ENCODE results near the gene RASL11A.
"Not testable (repeated sequence)": the region's sequence is repeated elsewhere in the genome, so short reads cannot be mapped to it uniquely, and the experiment has no call there.

Gene RASL11A

DNA sequence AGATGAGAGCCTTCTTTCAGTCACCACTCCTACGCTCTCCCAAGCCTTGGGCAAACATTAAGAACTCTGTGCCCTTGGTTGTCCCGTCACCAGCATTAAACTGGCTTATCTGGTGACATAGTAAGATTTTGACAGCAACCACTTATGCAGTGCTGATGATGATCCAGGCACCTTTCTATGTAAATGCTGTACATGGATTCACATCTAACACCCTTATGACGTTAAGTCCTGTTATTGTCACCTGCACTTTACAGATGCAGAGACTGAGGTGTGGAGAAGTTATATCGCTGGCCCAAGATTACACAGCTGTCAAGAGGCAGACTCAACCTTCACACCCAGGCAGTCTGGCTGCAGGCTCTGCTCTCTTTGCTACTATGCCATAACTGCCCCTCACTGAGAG, 25.0 kb downstream of the RASL11A start:
- no peak overlapping the region for H3K9ac ChIP-seq (ENCODE audit: low read depth in 1 of 2, low read length in 2 of 2)
- no peaks in the 10 kb centered on the region for H3K9me3 ChIP-seq (ENCODE audit: control insufficient read depth in 1 of 2, low read length in 2 of 2)
- H3K27me3 ChIP-seq (ENCODE audit: control insufficient read depth in 1 of 2, insufficient read depth in 2 of 2, low read length in 2 of 2) = no peaks in the 10 kb centered on the region
- no peak overlapping the region for H3K27ac ChIP-seq (ENCODE audit: low read depth, low read length)
- no peak overlapping the region for H3K4me3 ChIP-seq (ENCODE audit: low read depth in 1 of 2, low read length in 2 of 2)
- H3K4me1 ChIP-seq (ENCODE audit: control insufficient read depth in 1 of 2, insufficient read depth in 2 of 2, low read length in 2 of 2) = peaks cover 0 to 7% of the 10 kb centered on the region in 2 donors
- H3K36me3 ChIP-seq (ENCODE audit: control insufficient read depth in 1 of 2, insufficient read depth in 2 of 2, low read length in 2 of 2) = no peaks in the 10 kb centered on the region

DNA sequence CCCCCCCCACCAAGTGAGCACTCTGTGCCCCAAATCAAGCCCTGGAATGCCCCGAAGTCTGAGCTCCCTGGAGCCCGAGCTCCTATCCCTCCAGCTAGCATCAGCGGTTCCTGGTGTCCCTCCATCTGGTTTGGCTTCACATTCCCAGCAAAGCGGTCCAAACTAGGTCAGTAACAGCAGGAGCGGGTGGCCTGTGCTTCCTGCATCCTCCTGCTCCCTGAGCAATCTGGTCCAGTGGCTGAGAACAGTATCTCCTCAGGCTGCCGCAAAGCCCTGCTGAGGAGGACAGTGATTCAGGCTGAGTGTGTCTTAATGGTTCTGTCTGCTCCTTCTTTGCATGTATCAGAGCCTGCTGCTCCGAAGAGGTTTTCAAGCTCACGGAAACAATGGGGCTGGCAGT, 25.9 kb downstream of the RASL11A start:
- no peak overlapping the region for H3K4me3 ChIP-seq (ENCODE audit: low read depth in 1 of 2, low read length in 2 of 2)
- no peaks in the 10 kb centered on the region for H3K27me3 ChIP-seq (ENCODE audit: control insufficient read depth in 1 of 2, insufficient read depth in 2 of 2, low read length in 2 of 2)
- no peaks in the 10 kb centered on the region for H3K9me3 ChIP-seq (ENCODE audit: control insufficient read depth in 1 of 2, low read length in 2 of 2)
- H3K36me3 ChIP-seq (ENCODE audit: control insufficient read depth in 1 of 2, insufficient read depth in 2 of 2, low read length in 2 of 2) = no peaks in the 10 kb centered on the region
- H3K27ac ChIP-seq (ENCODE audit: low read depth, low read length) = no peak overlapping the region
- no peak overlapping the region for H3K9ac ChIP-seq (ENCODE audit: low read depth in 1 of 2, low read length in 2 of 2)
- peaks cover 0 to 7% of the 10 kb centered on the region in 2 donors for H3K4me1 ChIP-seq (ENCODE audit: control insufficient read depth in 1 of 2, insufficient read depth in 2 of 2, low read length in 2 of 2)

DNA sequence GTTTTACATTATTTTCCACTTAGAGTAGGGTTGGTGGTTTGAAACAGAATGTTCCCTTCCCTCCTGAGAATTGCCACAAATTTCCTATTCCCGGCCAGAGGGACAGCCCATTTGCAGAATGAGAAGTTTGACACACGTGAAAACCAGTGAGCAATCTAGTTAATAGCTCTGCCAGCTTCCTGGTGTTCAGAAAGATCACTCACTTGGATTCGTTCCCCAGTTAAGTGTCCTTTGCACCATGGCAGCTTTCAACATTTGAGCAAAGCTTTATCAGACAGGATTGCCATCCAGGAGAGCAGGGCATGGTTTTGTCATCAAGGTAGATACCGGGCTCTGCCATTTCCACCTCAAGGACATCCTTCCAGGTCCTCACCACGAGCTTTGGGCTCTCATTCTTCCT, 28.2 kb downstream of the RASL11A start:
- peaks cover 0 to 7% of the 10 kb centered on the region in 2 donors for H3K4me1 ChIP-seq (ENCODE audit: control insufficient read depth in 1 of 2, insufficient read depth in 2 of 2, low read length in 2 of 2)
- H3K27ac ChIP-seq (ENCODE audit: low read depth, low read length) = no peak overlapping the region
- no peak overlapping the region for H3K9ac ChIP-seq (ENCODE audit: low read depth in 1 of 2, low read length in 2 of 2)
- H3K4me3 ChIP-seq (ENCODE audit: low read depth in 1 of 2, low read length in 2 of 2) = no peak overlapping the region
- H3K27me3 ChIP-seq (ENCODE audit: control insufficient read depth in 1 of 2, insufficient read depth in 2 of 2, low read length in 2 of 2) = no peaks in the 10 kb centered on the region
- no peaks in the 10 kb centered on the region for H3K9me3 ChIP-seq (ENCODE audit: control insufficient read depth in 1 of 2, low read length in 2 of 2)
- no peaks in the 10 kb centered on the region for H3K36me3 ChIP-seq (ENCODE audit: control insufficient read depth in 1 of 2, insufficient read depth in 2 of 2, low read length in 2 of 2)

DNA sequence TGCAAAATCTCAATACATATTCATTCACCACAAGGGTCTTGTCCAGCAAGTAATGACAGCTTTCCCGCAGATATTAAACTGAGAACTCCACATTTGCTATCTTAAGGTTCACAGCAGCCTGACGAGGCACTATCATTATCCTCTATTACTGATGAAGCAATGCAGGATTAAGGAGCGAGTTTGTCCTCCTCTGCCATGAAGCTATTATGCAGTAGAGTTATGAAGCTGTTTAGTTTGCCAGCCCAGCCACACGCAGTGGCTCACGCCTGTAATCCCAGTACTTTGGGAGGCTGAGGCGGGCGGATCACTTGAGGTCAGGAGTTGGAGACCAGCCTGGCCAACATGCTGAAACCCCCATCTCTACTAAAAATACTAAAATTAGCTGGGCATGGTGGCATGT, 29.8 kb downstream of the RASL11A start:
- H3K9me3 ChIP-seq (ENCODE audit: control insufficient read depth in 1 of 2, low read length in 2 of 2); H3K27me3 ChIP-seq (ENCODE audit: control insufficient read depth in 1 of 2, insufficient read depth in 2 of 2, low read length in 2 of 2); H3K36me3 ChIP-seq (ENCODE audit: control insufficient read depth in 1 of 2, insufficient read depth in 2 of 2, low read length in 2 of 2): not testable (repeated sequence)

DNA sequence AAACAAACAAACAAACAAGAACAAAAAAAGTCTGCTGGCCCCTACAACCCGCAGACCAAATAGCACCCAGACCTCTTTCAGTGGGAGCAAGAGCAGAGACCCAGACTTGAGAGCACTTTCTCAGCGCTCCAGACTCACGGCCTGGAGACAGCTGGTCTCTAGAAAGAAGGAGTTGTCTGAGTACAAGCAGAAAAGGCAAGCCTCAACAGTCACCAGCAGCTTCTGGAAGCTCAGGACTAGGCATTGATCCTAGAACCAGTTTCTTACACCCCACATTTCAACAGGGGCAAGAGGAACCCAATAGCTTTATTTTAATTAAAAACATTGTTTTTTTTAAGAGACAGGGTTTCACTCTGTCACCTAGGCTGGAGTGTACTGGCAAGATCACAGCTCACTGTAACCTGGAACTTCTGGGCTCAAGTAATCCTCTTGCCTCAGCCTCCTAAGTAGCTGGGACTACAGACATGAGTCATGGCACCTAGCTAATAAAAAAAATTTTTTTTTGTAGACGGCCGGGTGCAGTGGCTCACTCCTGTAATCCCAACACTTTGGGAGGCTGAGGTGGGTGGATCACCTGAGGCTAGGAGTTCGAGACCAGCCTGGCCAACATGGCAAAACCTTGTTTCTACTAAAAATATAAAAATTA, 30.4 kb downstream of the RASL11A start:
- Histone ChIP-seq H3K36me3 (ENCODE audit: control insufficient read depth in 1 of 2, insufficient read depth in 2 of 2, low read length in 2 of 2) (no peaks in the 10 kb centered on the region), H3K9me3 (ENCODE audit: control insufficient read depth in 1 of 2, low read length in 2 of 2) (no peaks in the 10 kb centered on the region), H3K27ac (ENCODE audit: low read depth, low read length) (no peak overlapping the region), H3K4me3 (ENCODE audit: low read depth in 1 of 2, low read length in 2 of 2) (no peak overlapping the region), H3K4me1 (ENCODE audit: control insufficient read depth in 1 of 2, insufficient read depth in 2 of 2, low read length in 2 of 2) (peaks cover 0 to 7% of the 10 kb centered on the region in 2 donors), H3K27me3 (ENCODE audit: control insufficient read depth in 1 of 2, insufficient read depth in 2 of 2, low read length in 2 of 2) (no peaks in the 10 kb centered on the region), H3K9ac (ENCODE audit: low read depth in 1 of 2, low read length in 2 of 2) (no peak overlapping the region)

More for the DNA sequence above, 29.8 kb downstream of the RASL11A start:
- H3K4me3 ChIP-seq (ENCODE audit: low read depth in 1 of 2, low read length in 2 of 2); H3K4me1 ChIP-seq (ENCODE audit: control insufficient read depth in 1 of 2, insufficient read depth in 2 of 2, low read length in 2 of 2); H3K27ac ChIP-seq (ENCODE audit: low read depth, low read length); H3K9ac ChIP-seq (ENCODE audit: low read depth in 1 of 2, low read length in 2 of 2): not testable (repeated sequence)

DNA sequence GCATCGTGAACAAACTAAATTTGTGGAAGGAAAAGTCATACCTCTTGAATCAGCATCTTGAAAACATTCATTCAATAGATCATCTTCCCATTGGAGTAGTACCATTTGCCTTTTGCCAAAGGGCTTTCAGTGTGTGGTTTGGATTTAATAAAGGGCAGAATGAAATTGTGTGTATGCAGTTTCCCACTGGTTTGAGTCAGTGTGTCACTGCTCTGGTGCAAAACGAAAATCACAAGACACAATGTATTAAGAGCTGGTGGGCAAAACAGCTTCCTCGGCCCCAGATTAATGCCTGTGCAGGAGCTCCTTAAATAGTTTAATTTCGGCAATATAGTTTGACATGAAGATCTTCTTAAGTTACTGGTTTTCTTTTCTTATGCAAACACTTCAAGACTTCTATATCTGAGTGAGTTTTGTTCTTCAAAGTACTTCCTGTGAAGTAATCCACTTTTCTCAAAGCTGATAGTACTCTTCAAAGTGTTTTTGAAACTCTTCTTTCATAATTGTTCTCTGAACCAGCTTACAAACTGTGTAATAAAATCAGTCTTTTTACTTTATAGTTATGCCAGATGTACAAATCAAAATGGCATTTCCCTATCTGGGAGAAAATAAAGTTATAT, 32.1 kb downstream of the RASL11A start:
- H3K27ac ChIP-seq (ENCODE audit: low read depth, low read length) = no peak overlapping the region
- no peaks in the 10 kb centered on the region for H3K27me3 ChIP-seq (ENCODE audit: control insufficient read depth in 1 of 2, insufficient read depth in 2 of 2, low read length in 2 of 2)
- H3K36me3 ChIP-seq (ENCODE audit: control insufficient read depth in 1 of 2, insufficient read depth in 2 of 2, low read length in 2 of 2) = no peaks in the 10 kb centered on the region
- no peak overlapping the region for H3K9ac ChIP-seq (ENCODE audit: low read depth in 1 of 2, low read length in 2 of 2)
- H3K9me3 ChIP-seq (ENCODE audit: control insufficient read depth in 1 of 2, low read length in 2 of 2) = no peaks in the 10 kb centered on the region
- no peak overlapping the region for H3K4me3 ChIP-seq (ENCODE audit: low read depth in 1 of 2, low read length in 2 of 2)
- H3K4me1 ChIP-seq (ENCODE audit: control insufficient read depth in 1 of 2, insufficient read depth in 2 of 2, low read length in 2 of 2) = peaks cover 0 to 7% of the 10 kb centered on the region in 2 donors

DNA sequence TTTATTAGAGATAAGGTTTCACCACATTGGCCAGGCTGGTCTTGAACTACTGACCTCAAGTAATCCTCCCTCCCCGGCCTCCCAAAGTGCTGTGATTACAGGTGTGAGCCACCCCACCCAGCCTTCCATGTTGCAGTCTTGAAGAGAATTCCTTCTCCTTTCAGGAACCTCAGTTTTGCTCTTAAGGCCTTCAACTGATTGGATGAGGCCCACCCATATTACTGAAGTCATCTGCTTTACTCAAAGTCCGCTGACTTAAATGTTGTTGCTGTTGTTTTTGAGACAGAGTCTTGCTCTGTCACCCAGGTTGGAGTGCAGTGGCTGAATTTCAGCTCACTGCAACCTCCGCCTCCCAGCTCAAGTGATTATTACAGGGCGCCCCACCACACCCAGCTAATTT, 33.5 kb downstream of the RASL11A start:
- H3K36me3 ChIP-seq (ENCODE audit: control insufficient read depth in 1 of 2, insufficient read depth in 2 of 2, low read length in 2 of 2) = no peaks in the 10 kb centered on the region

DNA sequence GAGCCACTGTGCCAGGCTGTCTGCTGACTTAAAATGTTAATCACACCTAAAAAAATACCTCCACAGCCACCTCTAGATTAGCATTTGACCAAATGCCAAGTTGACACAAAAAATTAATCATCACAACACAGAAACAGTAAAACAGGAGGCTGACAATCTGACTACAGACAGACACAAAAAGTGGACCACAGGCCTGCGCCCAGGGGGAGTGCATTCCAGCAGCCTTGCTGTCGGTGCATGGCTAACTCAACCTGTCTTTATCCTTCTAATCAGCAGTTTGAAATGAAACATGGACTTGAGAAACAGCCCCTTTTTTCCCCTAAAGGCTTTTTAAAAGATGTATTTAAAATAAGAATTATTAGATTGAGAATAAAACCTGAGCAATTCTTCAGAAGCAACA, 34.0 kb downstream of the RASL11A start:
- H3K27me3 ChIP-seq (ENCODE audit: control insufficient read depth in 1 of 2, insufficient read depth in 2 of 2, low read length in 2 of 2) = no peaks in the 10 kb centered on the region

More for the DNA sequence above, 33.5 kb downstream of the RASL11A start:
- Histone ChIP-seq H3K4me3 (ENCODE audit: low read depth in 1 of 2, low read length in 2 of 2) (no peak overlapping the region), H3K9ac (ENCODE audit: low read depth in 1 of 2, low read length in 2 of 2) (no peak overlapping the region), H3K27ac (ENCODE audit: low read depth, low read length) (no peak overlapping the region), H3K4me1 (ENCODE audit: control insufficient read depth in 1 of 2, insufficient read depth in 2 of 2, low read length in 2 of 2) (peaks cover 0 to under 1% of the 10 kb centered on the region in 2 donors), H3K9me3 (ENCODE audit: control insufficient read depth in 1 of 2, low read length in 2 of 2) (no peaks in the 10 kb centered on the region), H3K27me3 (ENCODE audit: control insufficient read depth in 1 of 2, insufficient read depth in 2 of 2, low read length in 2 of 2) (no peaks in the 10 kb centered on the region)

DNA sequence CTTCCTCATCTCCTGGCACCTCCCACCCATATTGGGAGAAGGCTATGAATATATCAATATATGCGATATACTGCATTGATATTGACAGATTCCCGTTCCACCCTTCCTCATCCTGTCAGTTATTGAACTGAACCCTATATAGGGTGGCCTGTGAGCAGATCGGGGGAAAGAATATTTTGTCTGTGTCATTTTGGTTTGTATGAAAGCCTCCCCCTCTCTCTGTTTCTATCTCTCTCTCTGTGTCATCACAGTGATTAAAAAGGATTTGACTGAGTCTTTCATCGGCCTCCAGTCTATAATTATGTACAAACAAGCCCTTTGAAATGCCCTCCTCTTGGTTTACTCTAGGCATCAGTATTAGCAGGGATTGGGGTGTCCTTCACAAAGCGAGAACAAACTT, 35.7 kb downstream of the RASL11A start:
- H3K36me3 ChIP-seq (ENCODE audit: control insufficient read depth in 1 of 2, insufficient read depth in 2 of 2, low read length in 2 of 2) = no peaks in the 10 kb centered on the region
- H3K9me3 ChIP-seq (ENCODE audit: control insufficient read depth in 1 of 2, low read length in 2 of 2) = no peaks in the 10 kb centered on the region
- H3K9ac ChIP-seq (ENCODE audit: low read depth in 1 of 2, low read length in 2 of 2) = no peak overlapping the region
- H3K27ac ChIP-seq (ENCODE audit: low read depth, low read length) = no peak overlapping the region
- no peak overlapping the region for H3K4me3 ChIP-seq (ENCODE audit: low read depth in 1 of 2, low read length in 2 of 2)
- H3K27me3 ChIP-seq (ENCODE audit: control insufficient read depth in 1 of 2, insufficient read depth in 2 of 2, low read length in 2 of 2) = no peaks in the 10 kb centered on the region
- H3K4me1 ChIP-seq (ENCODE audit: control insufficient read depth in 1 of 2, insufficient read depth in 2 of 2, low read length in 2 of 2) = peaks cover 0 to 11% of the 10 kb centered on the region in 2 donors

More for the DNA sequence above, 34.0 kb downstream of the RASL11A start:
- Histone ChIP-seq H3K36me3 (ENCODE audit: control insufficient read depth in 1 of 2, insufficient read depth in 2 of 2, low read length in 2 of 2) (no peaks in the 10 kb centered on the region), H3K9ac (ENCODE audit: low read depth in 1 of 2, low read length in 2 of 2) (no peak overlapping the region), H3K9me3 (ENCODE audit: control insufficient read depth in 1 of 2, low read length in 2 of 2) (no peaks in the 10 kb centered on the region), H3K4me1 (ENCODE audit: control insufficient read depth in 1 of 2, insufficient read depth in 2 of 2, low read length in 2 of 2) (peaks cover 0 to 5% of the 10 kb centered on the region in 2 donors), H3K27ac (ENCODE audit: low read depth, low read length) (no peak overlapping the region), H3K4me3 (ENCODE audit: low read depth in 1 of 2, low read length in 2 of 2) (no peak overlapping the region)

DNA sequence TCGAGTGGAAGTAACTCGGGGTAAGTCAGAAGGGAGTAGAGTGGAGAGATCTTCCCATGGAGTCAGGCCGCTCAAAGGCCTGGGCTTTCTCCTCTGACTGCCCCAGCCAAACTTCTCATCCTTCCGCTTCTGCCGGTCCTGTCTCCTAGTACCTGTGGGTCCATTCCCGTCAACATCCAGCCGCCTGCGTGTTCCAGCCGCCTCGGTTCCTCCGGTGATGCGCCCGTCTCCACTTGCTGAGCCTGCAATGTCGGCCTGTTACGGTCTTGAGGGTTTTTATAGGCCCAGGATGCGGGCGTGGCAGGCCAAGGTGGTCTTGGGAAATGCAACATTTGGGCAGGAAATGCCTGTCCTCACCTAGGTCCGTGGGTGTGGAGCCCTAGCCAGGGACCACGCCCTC, 38.3 kb downstream of the RASL11A start:
- H3K4me1 ChIP-seq (ENCODE audit: control insufficient read depth in 1 of 2, insufficient read depth in 2 of 2, low read length in 2 of 2) = peaks cover 0 to 11% of the 10 kb centered on the region in 2 donors
- no peak overlapping the region for H3K27ac ChIP-seq (ENCODE audit: low read depth, low read length)
- H3K36me3 ChIP-seq (ENCODE audit: control insufficient read depth in 1 of 2, insufficient read depth in 2 of 2, low read length in 2 of 2) = no peaks in the 10 kb centered on the region
- H3K9me3 ChIP-seq (ENCODE audit: control insufficient read depth in 1 of 2, low read length in 2 of 2) = no peaks in the 10 kb centered on the region
- no peaks in the 10 kb centered on the region for H3K27me3 ChIP-seq (ENCODE audit: control insufficient read depth in 1 of 2, insufficient read depth in 2 of 2, low read length in 2 of 2)
- H3K9ac ChIP-seq (ENCODE audit: low read depth in 1 of 2, low read length in 2 of 2) = no peak overlapping the region
- H3K4me3 ChIP-seq (ENCODE audit: low read depth in 1 of 2, low read length in 2 of 2) = no peak overlapping the region

Measured in duodenal mucosa (tissue), 2 donors.